Stomach smooth muscle (tissue), 2 donors: Measurements from ENCODE around the gene THOP1.

Source experiments
- H3K27ac ChIP-seq: one replicate; pipeline ENCODE4 v1.7.0; 2013; ENCODE audit warnings: mild to moderate bottlenecking, low read length, inconsistent platforms
- H3K27me3 ChIP-seq, 2 donors: one replicate each; pipeline ENCODE4 v1.7.0; 2013; ENCODE audit warnings: low read length in 2 of 2; ENCODE audit not compliant: insufficient read depth in 2 of 2, control insufficient read depth in 1 of 2
- H3K36me3 ChIP-seq, 2 donors: one replicate each; pipeline ENCODE4 v1.7.0; 2013; ENCODE audit warnings: low read length in 2 of 2; ENCODE audit not compliant: control insufficient read depth in 2 of 2, insufficient read depth in 2 of 2
- H3K4me1 ChIP-seq: one replicate; pipeline ENCODE4 v1.7.0; 2013; ENCODE audit warnings: low read length; ENCODE audit not compliant: control insufficient read depth, insufficient read depth
- H3K4me3 ChIP-seq, 2 donors: one replicate each; pipeline ENCODE4 v1.7.0; 2013; ENCODE audit warnings: low read length in 2 of 2
- H3K9ac ChIP-seq, 2 donors: one replicate each; pipeline ENCODE4 v1.7.0; 2013; ENCODE audit warnings: low read length in 2 of 2, mild to moderate bottlenecking in 1 of 2
- H3K9me3 ChIP-seq, 2 donors: one replicate each; pipeline ENCODE4 v1.7.0; 2013; ENCODE audit warnings: low read length in 2 of 2; ENCODE audit not compliant: control insufficient read depth in 2 of 2
- donor health status: healthy.
- donor health status: Pancreatic carcinoma.

THOP1 gene

DNA sequence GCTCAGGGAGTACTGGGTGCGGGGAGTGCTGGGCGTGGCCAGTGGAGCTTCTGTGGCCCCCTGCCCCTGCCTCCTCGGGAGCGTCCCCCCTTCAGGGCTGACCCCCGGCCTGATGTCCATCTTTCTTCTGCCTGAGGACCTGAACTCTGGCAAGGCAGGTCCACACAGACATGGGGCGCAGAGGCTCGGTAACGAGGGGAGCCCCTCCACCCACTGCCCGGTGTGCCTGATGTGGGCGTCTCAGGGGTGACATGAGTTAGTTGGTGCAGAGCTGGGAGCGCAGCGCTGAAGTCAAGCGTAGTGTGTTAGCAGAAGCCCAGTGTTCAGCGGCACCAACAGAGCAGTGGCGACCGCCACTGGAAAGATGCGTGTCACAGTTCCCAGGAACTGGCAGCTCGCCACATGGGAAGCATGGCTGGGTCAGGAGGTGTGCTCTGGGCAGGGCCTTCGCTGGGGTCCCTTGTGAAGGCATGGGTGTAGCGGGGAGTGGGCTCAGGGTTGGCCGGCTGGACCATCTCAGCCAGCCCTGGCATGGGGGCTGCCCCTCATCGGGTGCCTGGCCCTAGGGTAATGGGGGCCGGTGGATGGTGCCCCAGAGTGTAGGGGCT lies 11.5 kb downstream of the THOP1 start:
- Histone ChIP-seq H3K27me3 (no peaks in the 10 kb centered on the region), H3K9me3 (no peaks in the 10 kb centered on the region), H3K9ac (no peak overlapping the region), H3K4me1 (no peaks in the 10 kb centered on the region), H3K4me3 (no peak overlapping the region), H3K36me3 (peaks cover 6 to 23% of the 10 kb centered on the region in 2 donors), H3K27ac (no peak overlapping the region)

DNA sequence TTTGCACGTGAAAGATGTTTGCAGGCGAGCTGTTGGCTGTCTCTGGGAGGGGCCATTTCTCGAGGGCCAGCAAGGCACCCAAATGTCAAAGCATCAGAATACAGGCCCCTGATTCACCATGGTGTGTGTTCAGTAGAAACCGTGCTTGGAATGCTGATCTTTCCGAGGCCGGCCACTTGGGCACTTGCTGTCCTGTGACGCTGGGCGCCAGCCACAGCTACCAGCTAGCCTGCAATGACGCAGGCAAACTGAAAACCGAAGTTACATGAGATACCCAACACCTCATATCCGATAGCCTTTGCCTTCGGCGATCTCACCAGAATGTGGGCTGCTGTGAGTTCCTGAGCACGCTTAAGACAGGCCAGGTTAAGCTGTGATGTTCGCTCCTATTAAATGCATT lies 12.0 kb downstream of the THOP1 start:
- Histone ChIP-seq H3K36me3 (peaks cover 6 to 22% of the 10 kb centered on the region in 2 donors), H3K27ac (no peak overlapping the region), H3K9me3 (no peaks in the 10 kb centered on the region), H3K4me3 (no peak overlapping the region), H3K4me1 (no peaks in the 10 kb centered on the region), H3K9ac (no peak overlapping the region), H3K27me3 (no peaks in the 10 kb centered on the region)

DNA sequence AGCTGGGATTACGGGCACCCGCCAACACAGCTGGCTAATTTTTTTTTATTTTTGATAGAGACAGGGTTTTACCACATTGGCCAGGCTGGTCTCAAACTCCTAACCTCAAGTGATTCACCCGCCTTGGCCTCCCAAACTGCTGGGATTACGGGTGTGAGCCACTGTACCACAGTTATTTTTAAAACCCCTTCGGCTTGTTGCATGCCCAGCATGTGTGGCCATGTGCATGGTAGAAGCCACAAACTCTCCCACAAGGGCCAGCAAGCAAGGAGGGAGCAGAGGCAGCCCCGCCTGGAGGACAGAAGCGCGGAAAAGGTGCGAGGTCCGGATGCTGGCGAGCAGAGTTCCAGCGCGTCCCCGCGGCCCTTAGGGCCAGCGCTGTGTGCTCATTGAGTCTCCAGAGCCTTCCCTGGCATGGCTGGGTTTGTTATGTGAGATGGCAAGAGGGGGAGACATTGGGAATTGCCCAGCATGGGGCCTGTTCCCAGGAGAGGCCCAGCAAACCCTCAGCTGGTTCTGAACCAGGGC lies 12.9 kb downstream of the THOP1 start:
- Histone ChIP-seq H3K9ac (no peak overlapping the region), H3K4me3 (no peak overlapping the region), H3K27me3 (no peaks in the 10 kb centered on the region), H3K27ac (no peak overlapping the region), H3K9me3 (no peaks in the 10 kb centered on the region), H3K4me1 (no peaks in the 10 kb centered on the region), H3K36me3 (peaks cover 6 to 25% of the 10 kb centered on the region in 2 donors)

DNA sequence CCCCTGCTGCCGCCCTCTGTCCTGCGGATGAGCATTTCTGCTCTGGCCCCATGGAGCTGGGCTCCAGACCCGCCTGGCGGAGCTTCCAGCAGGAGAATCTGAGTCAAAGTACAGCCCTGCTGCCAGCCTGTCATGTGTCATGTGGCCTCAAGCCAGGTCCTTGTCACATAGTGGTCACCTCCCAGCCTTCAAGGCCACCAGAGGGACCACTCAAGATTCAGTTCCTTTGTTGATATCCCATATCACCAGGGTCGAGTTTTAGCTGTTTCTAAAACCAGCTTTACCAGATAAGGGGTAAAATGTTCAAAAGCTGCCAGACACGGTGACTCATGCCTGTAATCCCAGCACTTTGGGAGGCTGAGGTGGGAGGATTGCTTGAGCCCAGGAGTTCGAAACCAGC lies 13.4 kb downstream of the THOP1 start:
- Histone ChIP-seq H3K36me3 (peaks cover 6 to 25% of the 10 kb centered on the region in 2 donors), H3K27ac (no peak overlapping the region), H3K27me3 (no peaks in the 10 kb centered on the region)

DNA sequence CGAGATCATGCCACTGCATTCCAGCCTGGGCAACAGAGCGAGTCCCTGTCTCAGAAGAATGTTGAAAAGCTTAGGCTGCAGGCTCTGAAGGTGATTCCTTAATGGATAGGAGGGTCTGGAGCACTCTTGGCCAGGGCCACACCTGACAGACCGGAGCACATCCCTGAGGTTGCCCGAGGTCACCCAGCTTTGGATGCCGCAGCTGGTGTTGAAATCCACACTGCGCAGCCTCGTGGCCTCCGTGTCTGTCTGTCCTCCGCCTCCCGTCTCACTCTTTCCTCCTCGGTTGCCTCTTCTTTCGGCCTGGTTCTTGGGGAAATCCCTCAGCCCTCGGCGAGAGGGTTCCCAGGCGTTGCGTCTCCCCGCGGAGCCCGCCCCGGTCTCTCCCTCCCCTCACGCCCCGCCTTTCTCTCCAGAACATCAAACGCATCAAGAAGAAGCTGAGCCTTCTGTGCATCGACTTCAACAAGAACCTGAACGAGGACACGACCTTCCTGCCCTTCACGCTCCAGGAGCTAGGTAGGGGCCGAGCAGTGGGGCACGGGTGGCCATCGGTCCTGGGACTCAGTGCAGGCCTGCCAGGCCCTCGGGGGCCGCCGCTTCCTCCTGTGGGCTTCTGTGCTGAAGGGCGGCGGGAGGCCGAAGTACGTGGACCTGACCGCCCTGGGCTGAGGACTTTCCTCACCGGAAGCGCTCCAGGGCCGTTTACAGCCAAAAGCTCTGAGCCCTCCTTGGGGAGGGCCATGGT lies 14.1 kb downstream of the THOP1 start:
- Histone ChIP-seq H3K27me3 (no peaks in the 10 kb centered on the region), H3K27ac (no peak overlapping the region), H3K4me1 (no peaks in the 10 kb centered on the region), H3K4me3 (no peak overlapping the region), H3K36me3 (peaks cover 6 to 23% of the 10 kb centered on the region in 2 donors), H3K9me3 (no peaks in the 10 kb centered on the region), H3K9ac (no peak overlapping the region)

More for the DNA sequence above, 13.4 kb downstream of the THOP1 start:
- no peak overlapping the region for H3K4me3 ChIP-seq
- no peaks in the 10 kb centered on the region for H3K4me1 ChIP-seq
- H3K9me3 ChIP-seq: no peaks in the 10 kb centered on the region
- no peak overlapping the region for H3K9ac ChIP-seq

DNA sequence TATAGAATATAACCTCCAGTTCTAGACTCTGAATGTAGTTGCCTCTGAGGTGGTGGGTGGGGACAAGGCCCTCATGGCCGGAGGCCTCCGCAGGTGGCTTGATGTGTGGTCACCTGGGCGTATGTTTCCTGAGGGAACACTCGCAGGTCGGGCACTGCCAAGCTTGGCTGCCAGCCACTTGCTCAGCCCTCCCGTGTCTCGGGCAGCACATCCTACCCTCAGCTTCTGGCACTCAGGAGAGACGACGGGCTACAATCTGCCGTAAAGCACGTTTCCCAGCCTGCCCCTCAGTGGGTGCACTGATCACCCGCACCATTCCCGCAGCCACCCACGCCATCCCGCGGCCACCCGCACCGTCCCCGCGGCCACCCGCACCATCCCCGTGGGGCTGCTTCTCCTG lies 15.2 kb downstream of the THOP1 start:
- Histone ChIP-seq H3K36me3 (peaks cover 6 to 21% of the 10 kb centered on the region in 2 donors), H3K9ac (no peak overlapping the region), H3K27ac (no peak overlapping the region), H3K9me3 (no peaks in the 10 kb centered on the region), H3K4me3 (no peak overlapping the region), H3K4me1 (no peaks in the 10 kb centered on the region), H3K27me3 (no peaks in the 10 kb centered on the region)

DNA sequence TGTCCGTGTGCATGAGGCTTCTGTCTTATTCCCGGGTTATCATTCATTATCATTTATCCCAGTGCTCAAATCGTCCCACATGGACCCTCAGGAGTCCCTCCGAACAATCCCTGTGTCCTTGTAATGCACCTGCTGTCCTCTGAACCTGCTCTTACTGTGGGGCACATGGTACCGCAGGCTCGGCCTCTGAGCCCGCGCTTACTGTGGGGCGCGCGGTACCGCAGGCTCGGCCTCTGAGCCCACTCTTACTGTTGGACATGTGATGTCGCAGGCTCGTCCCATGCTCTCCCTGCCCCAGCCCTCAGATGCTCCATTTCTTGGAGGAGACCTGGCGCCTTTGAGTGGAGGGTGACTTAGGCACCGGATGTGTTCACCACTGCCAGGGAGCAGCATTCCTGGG lies 17.5 kb downstream of the THOP1 start:
- Histone ChIP-seq H3K4me1 (no peaks in the 10 kb centered on the region), H3K9me3 (no peaks in the 10 kb centered on the region), H3K27me3 (no peaks in the 10 kb centered on the region), H3K9ac (no peak overlapping the region), H3K36me3 (peaks cover 3 to 27% of the 10 kb centered on the region in 2 donors), H3K27ac (no peak overlapping the region), H3K4me3 (no peak overlapping the region)

DNA sequence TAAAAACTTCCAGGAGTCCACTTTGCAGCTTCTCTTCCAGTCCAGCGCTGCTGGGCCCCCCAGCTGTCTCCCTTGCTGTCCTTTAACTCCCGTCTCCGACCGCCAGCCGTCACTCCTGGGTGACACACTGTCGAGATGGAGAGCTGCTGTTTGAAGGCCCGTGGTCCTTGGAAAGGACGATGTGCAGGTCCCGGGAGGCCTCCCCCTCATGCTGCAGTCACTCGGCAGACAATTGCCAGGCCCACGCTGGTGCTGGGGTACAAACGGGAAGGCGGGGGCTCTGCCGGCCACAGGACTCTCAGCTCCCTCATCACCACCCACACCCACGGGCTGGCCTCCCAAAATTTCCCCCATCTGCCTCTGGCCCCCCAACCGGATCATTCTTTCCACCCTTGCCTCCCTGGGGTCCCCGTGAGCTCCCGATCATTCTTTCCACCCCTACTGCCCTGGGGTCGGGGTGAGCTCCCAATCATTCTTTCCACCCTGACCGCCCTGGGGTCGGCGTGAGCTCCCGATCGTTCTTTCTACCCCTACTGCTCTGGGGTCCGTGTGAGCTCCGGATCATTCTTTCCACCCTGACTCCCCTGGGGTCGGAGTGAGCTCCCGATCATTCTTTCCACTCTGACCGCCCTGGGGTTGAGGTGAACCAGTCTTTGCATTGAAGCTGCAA lies 18.3 kb downstream of the THOP1 start:
- Histone ChIP-seq H3K9ac (no peak overlapping the region), H3K27me3 (no peaks in the 10 kb centered on the region), H3K36me3 (peaks cover 3 to 29% of the 10 kb centered on the region in 2 donors), H3K4me1 (no peaks in the 10 kb centered on the region), H3K27ac (no peak overlapping the region), H3K4me3 (no peak overlapping the region), H3K9me3 (no peaks in the 10 kb centered on the region)

DNA sequence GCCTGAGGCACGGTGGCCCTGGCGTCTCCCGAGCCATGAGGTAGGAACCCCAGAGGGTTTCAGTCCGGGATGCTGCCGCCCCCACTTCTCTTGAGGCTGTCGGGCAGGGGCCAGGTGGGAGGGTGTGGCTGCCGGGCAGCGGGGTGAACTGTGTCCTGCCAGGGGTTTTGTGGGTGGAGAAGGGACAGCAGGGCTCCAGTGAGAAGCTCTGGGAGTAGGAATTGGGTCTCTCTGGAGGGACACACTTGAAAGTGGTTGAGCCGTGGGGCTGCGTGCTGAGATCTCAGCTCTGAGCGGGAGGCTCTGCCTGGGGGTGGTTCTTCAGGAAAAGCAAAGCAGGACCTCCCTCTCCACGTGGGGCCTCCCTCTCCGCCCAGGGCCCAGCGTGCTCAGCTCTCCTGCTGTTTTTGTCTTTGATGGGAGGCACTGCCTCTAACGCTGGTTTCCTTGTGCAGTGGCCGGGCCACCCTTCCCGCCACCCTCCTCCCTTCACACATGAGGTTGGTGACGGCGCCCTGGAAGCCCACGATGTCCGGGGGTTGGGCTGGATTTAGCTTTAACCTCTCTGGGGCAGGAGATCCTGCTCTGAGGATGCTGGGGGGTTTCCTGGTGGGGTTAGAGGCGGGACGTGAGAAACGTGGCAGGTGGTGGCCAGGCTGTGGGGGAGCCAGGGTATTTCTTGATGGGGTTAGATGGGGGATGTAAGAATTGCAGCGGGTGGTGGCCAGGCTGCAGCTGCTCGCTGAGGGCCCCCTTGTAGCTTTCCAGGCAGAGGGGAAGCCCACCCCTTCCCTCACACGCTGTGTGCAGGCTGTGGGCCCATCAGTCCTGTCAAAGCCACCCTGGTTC lies 19.1 kb downstream of the THOP1 start:
- H3K9ac ChIP-seq: no peak overlapping the region
- H3K36me3 ChIP-seq: peaks cover 8 to 35% of the 10 kb centered on the region in 2 donors
- no peaks in the 10 kb centered on the region for H3K9me3 ChIP-seq
- H3K27me3 ChIP-seq: no peaks in the 10 kb centered on the region
- no peaks in the 10 kb centered on the region for H3K4me1 ChIP-seq
- no peak overlapping the region for H3K4me3 ChIP-seq
- no peak overlapping the region for H3K27ac ChIP-seq

DNA sequence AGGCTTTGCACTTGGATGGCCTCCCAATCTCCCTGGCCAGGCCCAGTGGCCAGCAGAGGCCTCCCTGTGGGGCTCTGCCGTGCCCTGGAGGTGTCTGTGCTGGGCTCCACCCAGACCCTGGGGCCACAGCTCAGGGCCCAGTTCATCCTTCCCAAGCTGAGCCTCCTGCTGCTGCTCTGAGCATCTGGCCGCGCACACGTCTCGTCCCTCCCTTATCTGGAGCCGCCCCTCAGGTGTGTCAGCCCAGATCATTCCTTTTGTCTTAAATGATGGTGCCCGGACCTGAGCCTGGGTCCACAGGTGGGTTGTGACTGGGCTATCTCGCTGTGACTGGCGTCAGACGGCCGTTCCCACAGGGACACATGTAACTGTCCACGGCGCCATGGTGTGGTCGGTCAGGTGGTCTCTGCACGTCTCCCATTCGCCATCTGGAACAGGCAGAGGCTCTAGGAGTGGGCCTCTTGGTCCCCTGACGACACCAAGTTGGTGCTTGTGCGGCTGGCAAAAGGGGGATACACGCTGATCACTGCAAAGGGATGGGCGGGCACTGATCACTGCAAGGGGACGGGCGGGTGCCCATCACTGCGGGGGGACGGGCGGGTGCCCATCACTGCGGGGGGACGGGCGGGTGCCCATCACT lies 20.1 kb downstream of the THOP1 start:
- Histone ChIP-seq H3K9me3 (no peaks in the 10 kb centered on the region), H3K36me3 (peaks cover 11 to 37% of the 10 kb centered on the region in 2 donors), H3K4me3 (no peak overlapping the region), H3K4me1 (no peaks in the 10 kb centered on the region), H3K27ac (no peak overlapping the region), H3K27me3 (no peaks in the 10 kb centered on the region), H3K9ac (no peak overlapping the region)
